GM12801 (cell line): ENCODE data around the gene UBE3B.

ENCODE experiments used
- CTCF ChIP-seq: IDR thresholded peaks from one replicate; pipeline ENCODE4 v1.5.1; 2011; ENCODE audit warnings: control low read depth; ENCODE audit not compliant: insufficient read length; ENCODE audit errors: extremely low read depth

Gene UBE3B

GRCh38 chr12:109445191-109445609, 32.2 kb upstream of the UBE3B start:
- no peak for TF ChIP-seq CTCF

GRCh38 chr12:109446869-109447268, 30.6 kb upstream of the UBE3B start:
- TF ChIP-seq CTCF, result no peak

- no peak for TF ChIP-seq CTCF
Observed at GRCh38 chr12:109447482-109447881, 30.0 kb upstream of the UBE3B start.

GRCh38 chr12:109448272-109448671, 29.2 kb upstream of the UBE3B start:
- no peak for TF ChIP-seq CTCF

GRCh38 chr12:109448707-109449390, 28.6 kb upstream of the UBE3B start:
- no peak for TF ChIP-seq CTCF

GRCh38 chr12:109449845-109450532, 27.4 kb upstream of the UBE3B start:
- TF ChIP-seq CTCF, result no peak

GRCh38 chr12:109450980-109451379, 26.5 kb upstream of the UBE3B start:
- no peak for TF ChIP-seq CTCF
